ENCODE data around the gene PRRC2B.
"Not testable (repeated sequence)": the region's sequence is repeated elsewhere in the genome, so short reads cannot be mapped to it uniquely, and the experiment has no call there.

Gene PRRC2B

DNA sequence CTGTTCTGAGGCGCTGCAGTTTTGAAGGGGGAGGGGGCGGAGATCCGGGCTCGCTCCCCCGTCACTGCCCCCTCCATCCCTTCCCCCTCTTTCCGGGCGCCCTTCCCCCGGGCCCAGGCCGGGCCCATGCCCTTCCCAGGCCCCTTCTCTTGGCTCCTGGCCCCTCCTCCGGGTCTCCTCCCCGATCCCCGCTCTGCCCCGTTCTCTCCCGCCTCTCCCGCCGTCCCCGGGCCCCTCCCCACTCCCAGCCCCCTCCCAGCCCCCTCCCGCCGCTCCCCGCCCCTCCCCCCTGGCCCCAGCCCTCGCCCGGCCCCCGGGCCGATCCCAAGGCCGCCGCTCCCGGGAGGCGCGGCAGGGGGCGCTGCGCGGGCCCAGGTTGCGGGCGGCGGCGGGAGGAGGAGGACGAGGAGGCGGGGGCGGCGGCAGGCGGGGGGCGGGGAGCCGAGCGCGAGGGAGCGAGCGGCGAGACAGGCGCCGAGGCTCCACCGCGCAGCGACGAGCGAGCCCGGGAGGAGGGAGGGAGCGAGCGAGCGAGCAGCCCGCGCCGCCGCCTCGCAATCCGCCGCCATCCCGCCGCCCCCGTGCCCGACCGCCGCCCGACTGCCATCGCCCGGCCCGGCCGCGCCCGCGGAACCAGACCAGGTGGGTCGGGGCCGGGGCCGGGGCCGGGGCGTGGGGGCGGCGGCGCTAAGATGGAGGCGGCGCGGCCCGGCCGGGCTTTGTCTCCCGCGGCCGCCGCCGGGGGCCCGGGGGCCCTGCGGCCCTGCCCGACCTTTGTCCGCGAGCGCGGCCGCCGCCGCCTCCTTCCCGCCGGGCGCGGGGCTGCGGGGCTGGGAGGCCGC is at the start of gene PRRC2B:
Gene PRRC2B, plus strand, starts transcription at position 465 of the 842 bp plus-strand sequence. CDS start 36,059 bp downstream, outside the sequence.
- peak within 1 kb of the TSS; percentile 96 for H3K27ac ChIP-seq
- no peak for DNase-seq (ENCODE audit: low read depth, low spot score)

DNA sequence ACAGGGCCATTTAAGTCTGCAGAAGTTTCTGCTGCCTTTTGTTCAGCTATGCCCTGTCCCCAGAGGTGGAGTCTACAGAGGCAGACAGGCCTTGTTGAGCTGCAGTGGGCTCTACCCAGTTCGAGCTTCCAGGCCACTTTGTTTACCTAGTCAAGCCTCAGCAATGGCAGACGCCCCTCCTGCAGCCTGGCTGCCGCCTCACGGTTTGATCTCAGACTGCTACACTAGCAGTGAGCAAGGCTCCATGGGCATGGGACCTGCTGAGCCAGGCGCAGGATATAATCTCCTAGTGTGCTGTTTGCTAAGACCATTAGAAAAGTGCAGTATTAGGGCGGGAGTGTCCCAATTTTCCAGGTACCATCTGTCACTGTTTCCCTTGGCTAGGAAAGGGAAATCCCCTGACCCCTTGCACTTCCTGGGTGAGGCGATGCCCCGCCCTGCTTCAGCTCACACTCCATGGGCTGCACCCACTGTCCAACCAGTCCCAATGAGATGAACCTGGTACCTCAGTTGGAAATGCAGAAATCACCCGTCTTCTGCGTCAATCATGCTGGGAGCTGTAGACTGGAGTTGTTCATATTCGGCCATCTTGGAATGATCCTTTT is 48.9 kb upstream of the PRRC2B start:
- H3K27ac ChIP-seq; DNase-seq (ENCODE audit: low read depth, low spot score): not testable (repeated sequence)

DNA sequence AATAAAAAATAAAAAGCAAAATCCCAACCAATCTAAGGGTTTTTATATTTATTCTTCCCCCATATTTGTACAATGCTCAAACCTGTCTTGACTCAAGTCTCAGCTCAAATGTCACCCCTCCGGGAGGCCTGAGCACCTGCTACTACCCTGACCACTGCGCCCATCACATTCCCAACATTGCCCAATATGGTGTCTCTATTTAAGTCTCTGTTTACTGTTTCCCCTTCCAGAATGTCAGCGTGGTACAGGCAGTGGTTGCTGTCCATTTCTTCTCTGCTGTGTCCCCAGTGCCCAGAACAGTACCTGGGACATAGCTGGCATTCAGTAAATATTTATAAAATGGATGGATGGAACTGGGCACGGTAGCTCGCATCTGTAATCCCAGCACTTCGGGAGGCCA is 47.3 kb upstream of the PRRC2B start:
- DNase-seq (ENCODE audit: low read depth, low spot score), result no peak

DNA sequence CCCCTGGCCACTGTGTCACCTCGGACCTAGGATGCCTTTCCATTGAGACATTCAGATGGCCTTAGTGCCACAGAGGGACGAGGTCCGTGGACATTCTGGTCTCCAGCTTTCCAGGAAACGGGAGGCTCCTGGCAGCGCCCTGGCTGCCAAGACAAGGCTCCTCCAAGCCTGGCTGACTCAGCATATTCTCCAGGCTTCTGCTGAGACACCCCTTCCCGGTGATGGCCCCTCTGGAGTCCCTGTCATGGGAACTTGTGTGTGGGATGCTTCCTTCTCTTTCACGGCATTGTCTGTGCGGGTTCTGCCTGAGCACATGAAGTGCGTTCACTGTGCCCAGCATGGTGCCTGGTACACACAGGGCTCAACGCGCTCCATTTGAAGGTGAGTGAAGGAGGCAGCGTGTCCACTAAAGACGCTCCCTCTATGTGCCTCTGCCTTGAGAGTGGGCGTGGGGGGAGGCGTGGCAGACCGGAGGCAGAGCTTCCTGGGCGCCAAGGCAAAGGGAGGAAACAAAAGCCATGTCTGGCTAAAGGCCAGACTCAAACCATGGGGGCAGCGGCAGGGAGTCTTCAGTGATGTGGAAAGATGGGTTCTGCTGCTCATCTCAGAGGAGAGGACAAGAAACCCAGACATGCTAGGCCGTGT is 46.4 kb upstream of the PRRC2B start:
- no peak for DNase-seq (ENCODE audit: low read depth, low spot score)
- H3K27ac ChIP-seq, result no peak overlapping the region

More for the DNA sequence above, 47.3 kb upstream of the PRRC2B start:
- H3K27ac ChIP-seq, result no peak overlapping the region

DNA sequence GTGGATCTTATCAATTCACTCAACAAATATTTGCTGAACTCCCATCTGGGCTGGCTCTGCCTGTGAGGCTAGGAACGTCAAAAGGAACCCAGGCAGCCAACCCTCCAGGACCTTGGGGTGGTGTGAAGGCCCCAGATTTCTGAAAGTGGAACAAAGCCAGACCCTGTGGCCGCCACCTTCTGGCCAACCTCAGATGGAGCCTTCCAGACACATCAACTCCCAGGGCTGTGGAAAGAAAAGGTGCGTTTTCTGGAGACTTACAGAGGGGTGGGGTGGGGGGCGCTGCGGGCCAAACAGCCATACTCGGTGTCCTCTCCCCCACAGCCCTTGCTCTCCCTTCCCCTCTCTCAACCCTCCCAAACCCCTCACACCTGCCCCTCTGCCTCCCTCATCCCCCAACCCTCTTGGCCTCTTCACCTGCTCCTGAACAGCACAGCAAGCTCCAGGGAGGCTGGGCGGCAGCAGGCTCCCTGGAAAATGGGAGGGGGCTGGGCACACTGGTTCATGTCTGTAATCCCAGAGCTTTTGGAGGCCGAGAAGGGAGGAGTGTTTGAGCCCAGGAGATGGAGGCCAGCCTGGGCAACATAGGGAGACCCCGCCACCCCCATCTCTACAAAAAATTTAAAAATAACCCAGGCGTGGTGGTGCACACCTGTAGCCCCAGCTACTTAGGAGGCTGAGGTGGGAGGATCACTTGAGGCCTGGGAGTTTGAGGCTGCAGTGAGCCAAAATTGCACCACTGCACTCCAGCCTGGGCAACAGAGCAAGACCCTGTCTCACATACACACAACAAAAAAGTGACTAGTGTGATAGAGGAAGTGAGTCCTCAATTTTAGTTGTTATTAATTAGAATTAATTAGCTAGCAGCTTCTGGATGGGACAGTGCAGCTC is 45.0 kb upstream of the PRRC2B start:
- DNase-seq (ENCODE audit: low read depth, low spot score), result no peak
- no peak overlapping the region for H3K27ac ChIP-seq

DNA sequence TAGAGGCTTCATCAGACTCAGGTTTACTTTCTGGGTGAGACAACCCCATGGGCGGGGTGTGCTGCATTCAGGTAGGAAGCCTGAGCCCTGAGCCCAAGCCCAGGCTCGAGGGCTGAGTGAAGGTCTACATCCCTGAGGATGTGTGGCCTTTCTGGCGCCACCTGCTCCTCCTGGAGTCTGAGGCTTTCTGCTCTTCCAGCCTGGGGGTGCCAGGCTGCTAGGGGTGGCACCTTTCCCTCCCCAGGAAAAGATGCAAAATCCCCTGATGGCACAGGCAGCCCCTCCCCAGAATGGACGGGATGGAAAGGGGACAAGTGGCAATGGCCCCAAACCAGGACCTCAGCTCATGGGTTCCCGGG is 44.4 kb upstream of the PRRC2B start:
- no peak overlapping the region for H3K27ac ChIP-seq

DNA sequence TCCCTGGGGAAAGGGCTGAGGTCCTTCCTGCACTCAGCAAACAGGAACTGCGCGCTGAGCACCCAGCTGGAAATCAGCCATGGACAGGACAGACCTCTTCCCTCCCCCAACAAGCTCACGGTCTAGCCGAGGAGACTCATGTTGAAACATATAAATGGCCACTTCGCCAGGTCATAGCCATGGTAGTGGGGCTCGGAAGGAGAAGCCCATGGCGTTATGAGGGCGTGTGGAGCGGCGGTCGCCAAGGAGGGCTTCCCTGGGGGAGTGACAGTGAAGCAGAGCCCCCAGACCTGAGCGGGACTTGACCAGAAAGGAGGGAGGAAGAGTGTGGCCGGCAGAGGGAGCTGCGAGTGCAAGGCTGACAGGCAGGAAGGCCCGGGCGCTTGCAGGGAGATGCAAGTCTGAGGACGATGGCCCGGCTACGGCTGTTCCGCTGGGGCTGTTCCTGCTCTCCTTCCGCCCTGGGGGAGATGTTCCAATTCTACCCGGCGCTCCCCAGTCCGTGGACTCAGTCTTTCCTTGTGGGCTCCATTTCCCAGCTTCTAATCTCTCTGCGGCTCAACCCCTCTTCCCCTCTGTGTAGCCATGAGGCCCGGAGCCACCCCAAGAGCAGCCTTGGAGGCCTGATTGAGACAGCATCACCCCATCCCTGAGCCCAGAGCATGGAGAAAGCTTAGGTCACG is 43.9 kb upstream of the PRRC2B start:
- H3K27ac ChIP-seq, result no peak overlapping the region
- peak; percentile 29 for DNase-seq (ENCODE audit: low read depth, low spot score)

More for the DNA sequence above, 44.4 kb upstream of the PRRC2B start:
- no peak for DNase-seq (ENCODE audit: low read depth, low spot score)

DNA sequence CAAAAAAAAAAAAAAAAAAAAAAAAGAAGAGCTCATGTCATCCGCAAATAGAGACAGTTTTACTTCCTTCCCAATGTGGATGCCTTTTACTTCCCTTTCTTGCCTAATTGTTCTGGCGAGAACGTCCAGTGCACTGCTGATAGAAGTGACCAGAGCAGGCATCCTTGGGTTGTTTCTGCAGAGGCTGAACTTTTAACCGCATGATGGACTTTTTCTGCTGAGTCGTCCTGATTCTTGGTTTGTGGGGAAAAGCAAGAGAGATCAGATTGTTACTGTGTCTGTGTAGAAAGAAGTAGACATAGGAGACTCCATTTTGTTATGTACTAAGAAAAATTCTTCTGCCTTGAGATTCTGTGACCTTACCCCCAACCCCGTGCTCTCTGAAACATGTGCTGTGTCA is 37.4 kb upstream of the PRRC2B start:
- not testable (repeated sequence) for DNase-seq (ENCODE audit: low read depth, low spot score); H3K27ac ChIP-seq

DNA sequence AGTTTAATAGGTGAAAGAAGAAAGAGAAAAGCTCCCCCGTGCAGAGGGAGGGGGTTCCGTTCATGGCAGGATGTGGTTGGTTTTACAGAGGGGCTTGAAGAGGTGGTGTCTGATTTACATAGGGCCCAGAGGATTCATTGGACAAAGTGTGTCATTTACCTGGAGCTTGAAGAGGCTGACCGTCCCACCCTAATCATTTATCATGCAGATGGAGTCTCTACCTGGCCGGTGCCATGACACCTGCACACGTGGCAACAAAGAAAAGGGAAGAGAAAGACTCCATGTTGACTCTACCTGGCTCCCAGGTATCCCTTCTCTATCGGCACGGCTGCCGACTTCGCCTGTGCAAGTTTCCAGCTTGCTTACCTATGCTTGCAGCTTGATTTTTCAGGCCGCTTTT is 35.3 kb upstream of the PRRC2B start:
- DNase-seq (ENCODE audit: low read depth, low spot score), result no peak
- H3K27ac ChIP-seq, result no peak overlapping the region

DNA sequence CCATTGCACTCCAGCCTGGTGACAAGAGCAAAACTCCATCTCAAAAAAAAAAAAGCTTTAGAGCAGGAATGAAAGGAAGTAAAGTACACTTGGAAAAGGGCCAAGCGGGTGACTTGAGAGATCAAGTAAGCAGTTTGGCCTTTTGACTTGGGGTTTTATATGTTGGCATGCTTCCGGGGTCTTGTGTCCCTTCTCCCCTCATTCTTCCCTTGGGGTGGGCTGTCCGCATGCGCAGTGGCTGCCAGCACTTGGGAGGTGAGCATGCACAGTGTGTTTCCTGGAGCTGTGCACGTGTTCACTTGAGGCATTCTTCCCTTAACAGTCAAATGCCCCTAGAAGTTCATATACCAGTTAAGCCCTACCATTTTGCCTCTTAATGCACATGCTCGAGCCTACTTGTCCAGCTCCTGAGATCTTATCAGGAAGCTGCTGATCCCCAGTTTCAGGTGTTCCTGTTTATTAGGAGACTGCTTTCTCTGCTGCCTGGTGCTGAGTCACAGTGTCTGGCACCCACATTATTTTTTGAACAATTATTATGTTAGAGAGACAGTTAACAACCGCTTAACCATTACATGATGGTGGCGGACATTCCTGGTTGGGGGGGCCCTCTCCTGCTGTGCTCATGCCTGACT is 32.6 kb upstream of the PRRC2B start:
- H3K27ac ChIP-seq, result peak overlapping the region; percentile 44
- peak; percentile 80 for DNase-seq (ENCODE audit: low read depth, low spot score)

DNA sequence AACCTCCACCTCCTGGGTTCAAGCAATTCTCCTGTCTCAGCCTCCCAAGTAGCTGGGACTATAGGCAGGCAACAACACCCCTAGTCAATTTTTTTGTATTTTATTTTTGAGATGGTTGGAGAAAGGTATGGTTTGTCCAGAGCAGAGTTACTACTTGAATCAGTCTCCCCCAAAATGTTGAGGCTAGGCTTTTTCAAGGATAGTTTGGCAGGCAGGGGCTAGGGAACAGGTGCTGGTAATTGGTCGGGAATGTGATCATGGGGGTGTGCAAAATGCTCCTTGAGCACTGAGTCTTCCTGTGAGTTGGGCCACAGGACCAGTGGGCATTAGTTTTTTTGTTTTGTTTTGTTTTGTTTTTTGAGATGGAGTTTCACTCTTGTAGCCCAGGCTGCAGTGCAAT is 28.3 kb upstream of the PRRC2B start:
- no peak overlapping the region for H3K27ac ChIP-seq
- no peak for DNase-seq (ENCODE audit: low read depth, low spot score)

DNA sequence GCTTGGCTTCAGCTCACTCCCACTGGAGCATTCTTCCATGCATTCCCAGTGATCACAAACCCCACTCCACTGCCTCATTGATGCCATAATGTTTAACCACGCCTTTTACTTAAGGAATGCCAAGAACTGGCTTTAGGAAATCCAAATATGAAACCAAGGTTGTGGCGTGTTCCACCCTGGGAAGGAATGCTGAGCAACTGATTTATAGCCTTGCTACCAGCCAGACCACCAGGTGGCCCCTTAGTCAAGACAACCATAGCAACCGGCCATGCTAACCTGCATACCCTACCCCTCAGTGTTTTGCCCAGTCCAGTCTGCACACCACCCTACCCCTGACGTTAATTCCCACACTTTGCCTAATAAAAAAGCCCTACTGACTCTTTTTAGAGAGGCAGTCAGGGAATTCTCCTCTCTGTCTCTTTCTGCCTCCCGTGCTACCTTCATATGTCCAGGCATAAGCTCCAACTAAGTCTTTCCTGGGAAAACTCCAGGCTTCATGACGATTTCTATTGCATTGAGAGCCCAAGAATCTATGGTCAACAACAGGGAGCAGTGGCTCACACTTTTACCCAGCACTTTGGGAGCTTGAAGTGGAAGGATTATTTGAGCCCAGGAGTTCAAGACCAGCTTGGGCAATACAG is 27.0 kb upstream of the PRRC2B start:
- peak overlapping the region; percentile 1 for H3K27ac ChIP-seq
- DNase-seq (ENCODE audit: low read depth, low spot score), result no peak

DNA sequence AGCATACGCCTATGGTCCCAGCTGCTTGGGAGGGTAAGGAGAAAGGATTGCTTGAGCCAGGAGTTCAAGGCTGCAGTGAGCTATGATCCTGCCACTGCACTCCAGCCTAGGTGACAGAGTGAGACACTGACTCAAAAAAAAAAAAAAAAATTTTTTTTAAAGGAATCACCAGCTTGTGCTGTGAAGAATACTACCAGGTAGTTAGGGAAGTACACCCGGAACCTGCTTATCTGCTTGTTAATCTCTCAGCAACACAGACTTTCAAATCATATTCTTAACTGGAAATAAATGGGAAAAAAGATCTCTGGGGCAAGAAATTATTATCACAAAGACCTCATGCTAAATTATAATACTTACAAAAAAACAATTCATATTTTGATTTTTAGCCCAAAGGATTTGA is 26.4 kb upstream of the PRRC2B start:
- no peak overlapping the region for H3K27ac ChIP-seq

DNA sequence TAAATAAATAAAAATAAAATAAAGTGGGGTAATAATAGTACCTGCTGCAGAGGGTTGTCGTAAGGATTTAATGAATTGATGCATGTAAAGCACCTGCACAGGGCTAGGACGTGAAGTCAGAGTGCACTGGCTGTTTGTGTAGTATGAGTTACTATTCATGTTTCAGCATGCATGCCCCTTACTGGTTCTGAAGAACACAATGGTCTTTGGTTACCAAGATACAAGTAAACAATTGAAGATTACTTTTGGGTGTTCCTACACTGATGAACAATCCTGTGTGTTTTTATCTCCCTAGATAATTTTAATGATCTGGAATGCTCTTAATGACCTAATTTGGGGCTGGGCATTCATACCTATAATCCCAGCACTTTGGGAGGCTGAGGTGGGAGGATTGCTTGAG is 23.2 kb upstream of the PRRC2B start:
- peak; percentile 73 for DNase-seq (ENCODE audit: low read depth, low spot score)
- no peak overlapping the region for H3K27ac ChIP-seq

More for the DNA sequence above, 26.4 kb upstream of the PRRC2B start:
- DNase-seq (ENCODE audit: low read depth, low spot score), result no peak

DNA sequence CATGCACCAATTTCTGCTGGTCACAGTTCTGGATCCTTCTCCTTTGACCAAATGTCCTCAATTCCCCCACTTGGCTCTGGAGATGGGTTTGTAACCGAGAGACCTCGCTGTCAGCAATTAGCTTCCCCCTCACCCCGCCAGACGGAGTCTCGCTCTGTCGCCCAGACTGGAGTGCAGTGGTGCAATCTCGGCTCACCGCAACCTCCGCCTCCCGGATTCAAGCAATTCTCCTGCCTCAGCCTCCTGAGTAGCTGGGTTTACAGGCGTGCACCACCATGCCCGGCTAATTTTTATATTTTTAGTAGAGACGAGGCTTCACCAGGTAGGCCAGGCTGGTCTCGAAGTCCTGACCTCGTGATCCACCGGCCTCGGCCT is 21.3 kb upstream of the PRRC2B start:
- peak overlapping the region; percentile 80 for H3K27ac ChIP-seq
- not testable (repeated sequence) for DNase-seq (ENCODE audit: low read depth, low spot score)

DNA sequence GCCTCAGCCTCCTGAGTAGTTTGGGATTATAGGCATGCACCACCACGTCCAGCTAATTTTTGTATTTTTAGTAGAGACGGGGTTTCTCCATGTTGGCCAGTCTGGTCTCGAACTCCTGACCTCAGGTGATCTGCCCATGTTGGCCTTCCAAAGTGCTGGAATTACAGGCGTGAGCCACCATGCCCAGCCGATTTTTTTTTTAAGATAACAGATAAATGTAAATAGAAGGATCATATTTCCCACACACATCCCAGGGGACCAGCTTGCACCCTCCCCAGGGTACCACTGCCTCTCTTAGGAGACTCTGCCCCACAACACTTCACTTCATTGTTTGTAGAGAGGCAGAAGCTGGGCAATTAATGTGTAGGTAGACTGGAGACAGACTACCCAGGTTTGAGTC is 19.2 kb upstream of the PRRC2B start:
- not testable (repeated sequence) for DNase-seq (ENCODE audit: low read depth, low spot score); H3K27ac ChIP-seq

DNA sequence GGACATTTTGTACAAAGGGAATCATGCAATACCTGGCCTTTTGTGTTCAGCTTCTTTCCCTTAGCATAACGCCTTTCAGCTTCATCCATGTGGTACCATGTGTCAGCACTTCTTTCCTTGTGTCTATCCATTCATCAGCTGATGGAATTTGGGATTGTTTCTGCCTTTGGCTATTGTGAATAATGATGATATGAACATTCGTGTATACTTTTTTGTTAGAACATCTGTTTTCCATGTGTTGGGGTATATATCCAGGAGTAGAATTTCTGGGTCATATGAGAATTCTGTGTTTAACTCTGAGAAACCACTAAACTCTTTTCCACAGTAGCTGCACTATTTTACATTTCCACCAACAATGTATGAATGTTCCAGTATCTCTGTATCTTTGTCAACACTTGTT is 14.8 kb upstream of the PRRC2B start:
- DNase-seq (ENCODE audit: low read depth, low spot score), result no peak
- no peak overlapping the region for H3K27ac ChIP-seq

DNA sequence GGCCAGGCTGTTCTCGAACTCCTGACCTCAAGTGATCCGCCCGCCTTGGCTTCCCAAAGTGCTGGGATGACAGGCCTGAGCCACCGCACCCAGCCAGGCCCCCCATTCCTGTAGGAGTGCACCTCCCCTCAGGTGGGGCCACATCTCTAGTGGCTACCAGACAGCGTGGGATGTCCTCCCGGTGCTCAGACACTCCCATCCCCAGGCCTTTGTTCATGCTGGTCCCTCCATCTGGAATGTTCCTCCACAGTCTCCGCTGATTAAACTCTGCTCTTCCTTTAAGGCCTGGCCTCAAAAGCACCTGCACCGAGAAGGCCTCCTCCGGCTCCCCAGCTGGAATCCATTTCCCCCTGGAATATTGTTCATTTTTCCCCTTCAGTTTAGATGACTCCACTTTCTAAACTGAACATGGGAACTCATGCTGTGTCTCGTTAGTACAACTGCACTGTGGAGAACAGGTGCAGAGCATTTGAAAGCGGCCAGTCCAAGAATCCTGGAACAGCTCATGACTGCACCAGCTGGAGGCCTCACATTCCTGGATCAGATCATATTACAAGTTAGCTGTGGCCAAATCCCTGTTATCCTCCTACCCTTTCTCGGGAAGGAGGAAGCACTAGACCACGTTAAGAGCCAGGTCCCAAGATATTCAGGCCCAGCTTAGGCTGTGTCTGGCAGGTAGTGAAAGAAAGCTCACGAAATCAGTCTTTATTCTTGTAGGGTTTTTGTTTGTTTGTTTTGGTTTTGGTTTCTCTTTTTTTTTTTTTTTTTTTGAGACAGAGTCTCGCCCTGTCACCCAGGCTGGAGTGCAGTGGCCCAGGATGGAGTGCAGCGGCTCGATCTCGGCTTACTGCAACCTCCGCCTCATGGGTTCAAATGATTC is 10.8 kb upstream of the PRRC2B start:
- no peak for DNase-seq (ENCODE audit: low read depth, low spot score)
- no peak overlapping the region for H3K27ac ChIP-seq

Measured in epithelial cell of prostate (primary cell).